ENCODE results near the gene NOS1AP. TPM values are rescaled to one million over a fixed set of nuclear protein-coding genes. Genes with fewer than 3 reads are reported as not detected.

NOS1AP gene
- total and polyA plus RNA-seq, 8 donors = 0.25 to 13.8 (median 6.2) TPM

- WGBS, 5 donors = 37 to 58% (median 44%) methylated on average over 3 of the region's 3 CpGs
- Histone ChIP-seq H3K9me3 (no peaks in the 10 kb centered on the region), H3K27ac (no peak overlapping the region), H3K27me3 (no peaks in the 10 kb centered on the region), H3K4me1 (peaks cover 0 to 33% (median 16%) of the 10 kb centered on the region in 4 donors), H3K4me3 (no peak overlapping the region), H3K36me3 (no peaks in the 10 kb centered on the region)
- DNase-seq = no peak
- intact Hi-C loops (cut with DNase I; ENCODE audit: low total_unique reads) = no loop called here
- TF ChIP-seq POLR2A (IDR thresholded peaks at IDR 0.05) = no peak
- TF ChIP-seq EP300 (IDR thresholded peaks at IDR 0.05) = no peak
- TF ChIP-seq, protein P1, sequence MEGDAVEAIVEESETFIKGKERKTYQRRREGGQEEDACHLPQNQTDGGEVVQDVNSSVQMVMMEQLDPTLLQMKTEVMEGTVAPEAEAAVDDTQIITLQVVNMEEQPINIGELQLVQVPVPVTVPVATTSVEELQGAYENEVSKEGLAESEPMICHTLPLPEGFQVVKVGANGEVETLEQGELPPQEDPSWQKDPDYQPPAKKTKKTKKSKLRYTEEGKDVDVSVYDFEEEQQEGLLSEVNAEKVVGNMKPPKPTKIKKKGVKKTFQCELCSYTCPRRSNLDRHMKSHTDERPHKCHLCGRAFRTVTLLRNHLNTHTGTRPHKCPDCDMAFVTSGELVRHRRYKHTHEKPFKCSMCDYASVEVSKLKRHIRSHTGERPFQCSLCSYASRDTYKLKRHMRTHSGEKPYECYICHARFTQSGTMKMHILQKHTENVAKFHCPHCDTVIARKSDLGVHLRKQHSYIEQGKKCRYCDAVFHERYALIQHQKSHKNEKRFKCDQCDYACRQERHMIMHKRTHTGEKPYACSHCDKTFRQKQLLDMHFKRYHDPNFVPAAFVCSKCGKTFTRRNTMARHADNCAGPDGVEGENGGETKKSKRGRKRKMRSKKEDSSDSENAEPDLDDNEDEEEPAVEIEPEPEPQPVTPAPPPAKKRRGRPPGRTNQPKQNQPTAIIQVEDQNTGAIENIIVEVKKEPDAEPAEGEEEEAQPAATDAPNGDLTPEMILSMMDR (IDR thresholded peaks at IDR 0.05) = no peak
These were observed 74.8 kb downstream of the NOS1AP start for GRCh38 chr1:162144268-162144667.

- Histone ChIP-seq H3K4me3 (no peak overlapping the region), H3K27ac (no peak overlapping the region), H3K9me3 (no peaks in the 10 kb centered on the region), H3K27me3 (no peaks in the 10 kb centered on the region), H3K36me3 (no peaks in the 10 kb centered on the region), H3K4me1 (peaks cover 0 to 33% (median 16%) of the 10 kb centered on the region in 4 donors)
- intact Hi-C loops (cut with DNase I; ENCODE audit: low total_unique reads) = no loop called here
- 71 to 87% (median 79%) methylated on average over 6 of the region's 6 CpGs for WGBS, 5 donors
- DNase-seq = no peak
- TF ChIP-seq EP300 (IDR thresholded peaks at IDR 0.05) = no peak
- TF ChIP-seq POLR2A (IDR thresholded peaks at IDR 0.05) = no peak
- TF ChIP-seq POLR2AphosphoS5 (IDR thresholded peaks at IDR 0.05) = no peak
- TF ChIP-seq, protein P1 (IDR thresholded peaks at IDR 0.05) = no peak
These were observed 75.4 kb downstream of the NOS1AP start for GRCh38 chr1:162144853-162145252.

- peak in 1 of 2 donors; percentile 53 for DNase-seq
These were observed 75.9 kb downstream of the NOS1AP start for GRCh38 chr1:162145280-162145965.

GRCh38 chr1:162145966-162146696, 76.6 kb downstream of the NOS1AP start:
- Histone ChIP-seq H3K4me1 (peaks cover 0 to 33% (median 15%) of the 10 kb centered on the region in 4 donors), H3K27ac (no peak overlapping the region), H3K9me3 (no peaks in the 10 kb centered on the region), H3K36me3 (no peaks in the 10 kb centered on the region), H3K27me3 (no peaks in the 10 kb centered on the region), H3K4me3 (no peak overlapping the region)
- intact Hi-C loops (cut with DNase I; ENCODE audit: low total_unique reads) = no loop called here
- TF ChIP-seq EP300 (IDR thresholded peaks at IDR 0.05) (no peak), POLR2AphosphoS5 (IDR thresholded peaks at IDR 0.05) (no peak), POLR2A (IDR thresholded peaks at IDR 0.05) (no peak)
- TF ChIP-seq, protein P1 (IDR thresholded peaks at IDR 0.05) = no peak
- DNase-seq = no peak
- WGBS, 5 donors = 81 to 90% (median 86%) methylated on average over 5 of the region's 5 CpGs

More at GRCh38 chr1:162145280-162145965, 75.9 kb downstream of the NOS1AP start:
- intact Hi-C loops (cut with DNase I; ENCODE audit: low total_unique reads) = no loop called here
- WGBS, 5 donors = 66 to 72% (median 70%) methylated on average over 10 to 11 of the region's 11 CpGs
- TF ChIP-seq EP300 (IDR thresholded peaks at IDR 0.05) (no peak), POLR2A (IDR thresholded peaks at IDR 0.05) (no peak), POLR2AphosphoS5 (IDR thresholded peaks at IDR 0.05) (no peak)
- TF ChIP-seq, protein P1 (IDR thresholded peaks at IDR 0.05) = no peak
- peaks cover 0 to 33% (median 16%) of the 10 kb centered on the region in 4 donors for H3K4me1 ChIP-seq
- no peak overlapping the region for H3K4me3 ChIP-seq
- H3K36me3 ChIP-seq = no peaks in the 10 kb centered on the region
- H3K9me3 ChIP-seq = no peaks in the 10 kb centered on the region
- no peak overlapping the region for H3K27ac ChIP-seq
- no peaks in the 10 kb centered on the region for H3K27me3 ChIP-seq

Measured in stomach (tissue), 9 donors.